G401.6 (cell line): ENCODE results near the gene RNASE8.
A peak's percentile ranks its signal among the peaks of the same experiment; 100 is the strongest.

Experiments
- FAIRE-seq: peaks from 2 replicates; lab custom pipeline; 2012; peaks lifted over from hg19 to GRCh38; lab: Jason Lieb, UNC

The RNASE8 gene

GRCh38 chr14:21093769-21094681 lies 36.4 kb downstream of the RNASE8 start:
- FAIRE-seq, result no peak

- no peak for FAIRE-seq
These were observed 38.0 kb downstream of the RNASE8 start for GRCh38 chr14:21095430-21096205.

GRCh38 chr14:21096438-21096837 lies 38.8 kb downstream of the RNASE8 start:
- no peak for FAIRE-seq

- no peak for FAIRE-seq
These were observed 39.5 kb downstream of the RNASE8 start for GRCh38 chr14:21096978-21097635.

- FAIRE-seq, result no peak
These were observed 40.0 kb downstream of the RNASE8 start for GRCh38 chr14:21097636-21098075.

- no peak for FAIRE-seq
These were observed 40.7 kb downstream of the RNASE8 start, which contains the start of gene ZNF219 for GRCh38 chr14:21098076-21098891. TSS of gene ZNF219 (minus strand) at chr14:21098655. CDS start at chr14:21093591, 5,064 bp downstream.

- FAIRE-seq, result no peak
These were observed 41.4 kb downstream of the RNASE8 start for GRCh38 chr14:21098892-21099595.

- FAIRE-seq, result no peak
These were observed 42.0 kb downstream of the RNASE8 start for GRCh38 chr14:21099596-21099985.

- FAIRE-seq, result no peak
These were observed 43.3 kb downstream of the RNASE8 start, which contains the start of gene TMEM253 for GRCh38 chr14:21100931-21101330. TSS of gene TMEM253 (plus strand) at chr14:21101066. CDS start at chr14:21101344, 278 bp downstream.

- FAIRE-seq, result no peak
These were observed 44.3 kb downstream of the RNASE8 start for GRCh38 chr14:21101802-21102413.

GRCh38 chr14:21102521-21103410 lies 45.1 kb downstream of the RNASE8 start:
- no peak for FAIRE-seq

- FAIRE-seq, result peak; percentile 28
These were observed 45.7 kb downstream of the RNASE8 start for GRCh38 chr14:21103411-21103709.

- no peak for FAIRE-seq
These were observed 46.3 kb downstream of the RNASE8 start for GRCh38 chr14:21103710-21104447.

GRCh38 chr14:21104448-21105060 lies 46.9 kb downstream of the RNASE8 start:
- FAIRE-seq, result no peak

GRCh38 chr14:21105095-21105494 lies 47.5 kb downstream of the RNASE8 start:
- FAIRE-seq, result no peak

- FAIRE-seq, result no peak
These were observed 48.5 kb downstream of the RNASE8 start for GRCh38 chr14:21106176-21106497.

- FAIRE-seq, result peak; percentile 47
These were observed 49.1 kb downstream of the RNASE8 start for GRCh38 chr14:21106498-21107282.
